Natural killer cell (primary cell): ENCODE results near the gene ATF5. TPM values are rescaled to one million over a fixed set of nuclear protein-coding genes. Genes with fewer than 3 reads are reported as not detected.

ENCODE experiments used
- ATAC-seq, 3 donors: fragments of 150-1000 bp in 2 of 3; fragments of 200-7000 bp in 1 of 3; cut with Tn5 transposase; 1 replicate in 1 of 3; 2 replicates in 2 of 3; pipeline ENCODE4 v1.10.0; 2021; ENCODE audit warnings: mild to moderate bottlenecking in 2 of 3, moderate library complexity in 2 of 3
- DNase-seq, 2 donors: peaks; one replicate each; pipeline versions ENCODE4 v3.0.0 to v3.0.0-alpha.2; 2013 to 2021; ENCODE audit warnings: mixed read lengths in 1 of 2
- H3K27ac ChIP-seq: one replicate; pipeline ENCODE4 v1.5.1; 2013; ENCODE audit warnings: mild to moderate bottlenecking, low read length
- H3K27me3 ChIP-seq: one replicate; pipeline ENCODE4 v1.6.1; 2013; ENCODE audit warnings: low read length; ENCODE audit not compliant: control insufficient read depth, insufficient read depth
- H3K36me3 ChIP-seq: one replicate; pipeline ENCODE4 v1.6.1; 2013; ENCODE audit warnings: low read length; ENCODE audit not compliant: control insufficient read depth, insufficient read depth
- H3K4me1 ChIP-seq: one replicate; pipeline ENCODE4 v1.6.1; 2013; ENCODE audit warnings: low read length; ENCODE audit not compliant: control insufficient read depth, insufficient read depth
- H3K4me3 ChIP-seq: one replicate; pipeline ENCODE4 v1.5.1; 2013; ENCODE audit warnings: low read length
- H3K9me3 ChIP-seq: one replicate; pipeline ENCODE4 v1.6.1; 2013; ENCODE audit warnings: low read length; ENCODE audit not compliant: control insufficient read depth, insufficient read depth
- H3K27ac Mint-ChIP-seq, 2 donors: one replicate each; pipeline ENCODE4 v1.8.0; 2022; ENCODE audit warnings: mild to moderate bottlenecking in 2 of 2, mixed read lengths in 2 of 2, moderate library complexity in 1 of 2
- H3K27me3 Mint-ChIP-seq, 2 donors: one replicate each; pipeline ENCODE4 v1.8.0; 2022; ENCODE audit warnings: low read depth in 2 of 2, mixed read lengths in 2 of 2
- H3K36me3 Mint-ChIP-seq: one replicate; pipeline ENCODE4 v1.8.0; 2022; ENCODE audit warnings: mixed read lengths
- H3K4me1 Mint-ChIP-seq, 2 donors: one replicate each; pipeline ENCODE4 v1.8.0; 2022; ENCODE audit warnings: mixed read lengths in 2 of 2
- H3K4me3 Mint-ChIP-seq: one replicate; pipeline ENCODE4 v1.8.0; 2022; ENCODE audit warnings: mild to moderate bottlenecking, moderate library complexity, mixed read lengths
- H3K9me3 Mint-ChIP-seq, 2 donors: one replicate each; pipeline ENCODE4 v1.8.0; 2022; ENCODE audit warnings: mixed read lengths in 2 of 2
- WGBS: methylation state at CpG from one replicate; pipeline ENCODE4 v1.1.7; 2013; ENCODE audit warnings: missing lambda C conversion rate; ENCODE audit not compliant: insufficient coverage; 5-methylcytosine and 5-hydroxymethylcytosine counted together
- intact Hi-C: fragments of 100-400 bp; cut with micrococcal nuclease; formaldehyde crosslinking; loops from one replicate; pipeline ENCODE4 v1.14.2; 2022
- total RNA-seq, 4 donors: library from RNA; stranded (reverse); fragments of 120-200 nt in 1 of 4; gene quantifications; one replicate each; pipeline versions ENCODE4 v1.2.3 to v1.2.4, GENCODE V29; 2013 to 2022
- TF ChIP-seq, protein P1 (sequence below): fragments of 200-600 bp; IDR thresholded peaks from one replicate; pipeline ENCODE4 v1.8.0; 2022; ENCODE audit warnings: antibody characterized with exemption

Gene ATF5, protein sequence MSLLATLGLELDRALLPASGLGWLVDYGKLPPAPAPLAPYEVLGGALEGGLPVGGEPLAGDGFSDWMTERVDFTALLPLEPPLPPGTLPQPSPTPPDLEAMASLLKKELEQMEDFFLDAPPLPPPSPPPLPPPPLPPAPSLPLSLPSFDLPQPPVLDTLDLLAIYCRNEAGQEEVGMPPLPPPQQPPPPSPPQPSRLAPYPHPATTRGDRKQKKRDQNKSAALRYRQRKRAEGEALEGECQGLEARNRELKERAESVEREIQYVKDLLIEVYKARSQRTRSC
- 10 to 100 TPM; 11.7 to 15.4 (median 14.2) TPM for total RNA-seq
- total RNA-seq (2013): 3.8 TPM

DNA sequence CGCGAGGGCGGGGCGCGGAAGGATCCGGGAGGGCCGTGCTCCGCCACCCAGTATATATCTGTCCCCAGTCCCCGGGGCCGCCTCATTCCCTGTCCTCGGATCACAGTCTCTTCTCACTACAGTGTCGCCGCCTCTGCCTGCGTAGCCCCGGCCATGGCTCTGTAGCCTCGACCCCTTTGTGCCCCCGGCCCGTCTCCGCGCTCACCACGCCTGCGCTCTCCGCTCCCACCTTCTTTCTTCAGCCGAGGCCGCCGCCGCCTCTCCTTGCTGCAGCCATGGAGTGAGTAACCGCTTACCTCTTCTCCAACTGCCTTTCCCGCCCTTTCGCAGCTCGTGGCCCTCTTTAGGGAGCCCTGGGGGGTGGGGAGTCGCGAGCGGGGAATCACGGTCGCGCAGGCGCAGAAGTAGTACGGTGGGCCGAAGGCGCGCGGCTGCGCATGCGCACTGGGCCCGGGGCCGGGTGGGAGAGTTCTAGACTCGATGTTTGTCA, at the start of gene ATF5, which contains the start of gene NUP62:
Gene ATF5 (plus strand): TSS at position 85 of the 490 bp plus-strand sequence. CDS start 1,646 bp downstream, outside the sequence.
Gene NUP62 (minus strand): TSS at position 384 of the 490 bp plus-strand sequence. CDS start 19,697 bp downstream, outside the sequence.
- Histone ChIP-seq H3K27me3 (no peaks in the 10 kb centered on the region), H3K36me3 (peaks cover 19% of the 10 kb centered on the region), H3K27ac (peak within 1 kb of the TSS; percentile 91), H3K4me1 (peaks cover 66% of the 10 kb centered on the region), H3K4me3 (peak within 1 kb of the TSS; percentile 97), H3K9me3 (no peaks in the 10 kb centered on the region)
- Mint-ChIP-seq H3K4me1 (peaks cover 61 to 68% of the 10 kb centered on the region in 2 donors), H3K27me3 (no peaks in the 10 kb centered on the region), H3K9me3 (peaks cover 0 to 5% of the 10 kb centered on the region in 2 donors), H3K27ac (peak within 1 kb of the TSS; percentile 97), H3K36me3 (no peaks in the 10 kb centered on the region), H3K4me3 (peak within 1 kb of the TSS; percentile 99)
- DNase-seq: peak; percentile 95 to 96
- intact Hi-C loops: loop anchor here (2.0 kb wide), 1 partner anchor 52 kb away; the partner anchor contains the start of genes AKT1S1 and TBC1D17
- WGBS: under 1% methylated on average over 48 of the region's 48 CpGs
- TF ChIP-seq, protein P1, sequence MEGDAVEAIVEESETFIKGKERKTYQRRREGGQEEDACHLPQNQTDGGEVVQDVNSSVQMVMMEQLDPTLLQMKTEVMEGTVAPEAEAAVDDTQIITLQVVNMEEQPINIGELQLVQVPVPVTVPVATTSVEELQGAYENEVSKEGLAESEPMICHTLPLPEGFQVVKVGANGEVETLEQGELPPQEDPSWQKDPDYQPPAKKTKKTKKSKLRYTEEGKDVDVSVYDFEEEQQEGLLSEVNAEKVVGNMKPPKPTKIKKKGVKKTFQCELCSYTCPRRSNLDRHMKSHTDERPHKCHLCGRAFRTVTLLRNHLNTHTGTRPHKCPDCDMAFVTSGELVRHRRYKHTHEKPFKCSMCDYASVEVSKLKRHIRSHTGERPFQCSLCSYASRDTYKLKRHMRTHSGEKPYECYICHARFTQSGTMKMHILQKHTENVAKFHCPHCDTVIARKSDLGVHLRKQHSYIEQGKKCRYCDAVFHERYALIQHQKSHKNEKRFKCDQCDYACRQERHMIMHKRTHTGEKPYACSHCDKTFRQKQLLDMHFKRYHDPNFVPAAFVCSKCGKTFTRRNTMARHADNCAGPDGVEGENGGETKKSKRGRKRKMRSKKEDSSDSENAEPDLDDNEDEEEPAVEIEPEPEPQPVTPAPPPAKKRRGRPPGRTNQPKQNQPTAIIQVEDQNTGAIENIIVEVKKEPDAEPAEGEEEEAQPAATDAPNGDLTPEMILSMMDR: no peak
- peak; percentile 51 to 68 (median 55) for ATAC-seq

DNA sequence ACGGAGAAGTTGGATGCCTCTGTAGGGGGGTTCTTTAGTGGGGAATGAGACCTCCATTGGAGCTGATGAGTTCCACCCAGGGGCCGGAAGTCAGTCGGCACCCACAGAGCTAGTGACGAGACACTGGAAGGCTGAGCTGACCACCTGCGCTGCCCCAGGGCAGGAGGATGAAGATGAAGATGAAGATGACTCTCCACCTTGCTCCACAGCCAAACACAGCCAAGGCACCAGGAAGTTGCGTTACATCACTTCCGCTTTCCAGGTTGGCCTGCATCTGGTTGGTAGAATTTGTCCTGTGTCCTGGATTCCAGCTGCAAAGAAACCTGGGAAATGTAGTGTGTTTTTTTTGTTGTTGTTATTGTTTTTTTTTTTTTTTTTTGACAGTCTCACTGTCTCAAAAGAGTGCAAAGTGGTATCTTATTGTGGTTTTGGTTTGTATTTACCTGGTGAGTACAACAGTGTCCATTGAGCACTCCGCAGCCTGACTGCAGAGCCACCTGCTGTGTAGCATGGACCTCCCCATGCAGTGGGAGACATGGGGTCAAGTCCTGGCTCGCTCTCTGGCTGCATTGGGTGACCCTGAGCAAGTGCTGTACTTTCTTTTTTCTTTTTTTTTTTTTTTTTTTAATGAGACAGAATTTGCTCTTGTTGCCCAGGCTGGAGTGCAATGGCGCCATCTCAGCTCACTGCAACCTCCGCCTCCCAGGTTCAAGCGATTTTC, 49.6 kb upstream of the ATF5 start:
- Mint-ChIP-seq H3K27me3 (no peaks in the 10 kb centered on the region), H3K36me3 (no peaks in the 10 kb centered on the region), H3K4me1 (peaks cover 22 to 26% of the 10 kb centered on the region in 2 donors), H3K9me3 (no peaks in the 10 kb centered on the region), H3K27ac (no peak overlapping the region), H3K4me3 (no peak overlapping the region)
- H3K36me3 ChIP-seq: peaks cover 47% of the 10 kb centered on the region
- H3K27me3 ChIP-seq: no peaks in the 10 kb centered on the region
- H3K4me3 ChIP-seq: no peak overlapping the region
- ATAC-seq: no peak
- peaks cover 22% of the 10 kb centered on the region for H3K4me1 ChIP-seq
- no peak for DNase-seq
- 92% methylated on average over 12 of the region's 12 CpGs for WGBS
- TF ChIP-seq, protein P1: no peak
- intact Hi-C loops: loop anchor here (5.0 kb wide), 1 partner anchor 392 kb away; the partner anchor contains the start of gene RPL13A
- no peaks in the 10 kb centered on the region for H3K9me3 ChIP-seq
- no peak overlapping the region for H3K27ac ChIP-seq

DNA sequence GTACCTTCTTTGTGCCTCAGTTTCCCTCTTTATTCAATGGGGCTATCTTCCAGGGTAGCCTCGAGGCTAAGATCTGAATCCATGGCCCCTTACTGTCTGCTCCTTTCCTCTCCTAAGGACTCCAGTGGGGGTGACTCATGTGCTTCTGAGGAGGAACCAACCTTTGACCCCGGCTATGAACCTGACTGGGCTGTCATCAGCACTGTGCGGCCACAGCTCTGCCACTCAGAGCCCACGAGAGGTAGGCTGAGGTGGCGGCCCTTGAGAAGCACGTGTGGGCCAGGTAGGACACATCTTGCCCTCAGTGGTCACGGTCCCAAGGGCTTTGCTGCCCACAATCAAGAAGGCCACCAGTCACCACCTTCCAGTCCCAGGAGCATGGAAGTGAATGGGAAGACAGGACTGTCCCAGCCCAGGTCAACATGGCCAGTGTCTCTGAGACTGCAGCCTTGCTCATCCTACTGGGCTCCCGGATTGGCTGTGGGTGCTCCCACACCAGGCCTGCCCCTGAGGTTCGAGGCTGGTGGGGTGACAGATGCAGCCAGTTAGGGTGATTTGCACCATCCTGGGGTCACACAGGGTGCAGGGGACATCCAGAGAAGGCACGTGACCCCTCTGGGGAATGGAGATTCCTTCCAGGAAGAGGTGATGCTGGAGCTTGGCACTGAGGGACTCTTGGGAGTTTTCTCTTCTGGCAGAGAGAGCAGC, 48.7 kb upstream of the ATF5 start:
- ATAC-seq: no peak
- H3K4me1 Mint-ChIP-seq: peaks cover 20 to 24% of the 10 kb centered on the region in 2 donors
- no peaks in the 10 kb centered on the region for H3K27me3 ChIP-seq
- H3K36me3 ChIP-seq: peaks cover 53% of the 10 kb centered on the region
- 94% methylated on average over 10 of the region's 10 CpGs for WGBS
- TF ChIP-seq, protein P1: no peak
- DNase-seq: no peak
- H3K36me3 Mint-ChIP-seq: no peaks in the 10 kb centered on the region
- H3K4me1 ChIP-seq: peaks cover 18% of the 10 kb centered on the region
- H3K27me3 Mint-ChIP-seq: no peaks in the 10 kb centered on the region
- no peak overlapping the region for H3K4me3 ChIP-seq
- H3K9me3 Mint-ChIP-seq: no peaks in the 10 kb centered on the region
- H3K9me3 ChIP-seq: no peaks in the 10 kb centered on the region
- H3K4me3 Mint-ChIP-seq: peak overlapping the region; percentile 21
- no peak overlapping the region for H3K27ac ChIP-seq
- intact Hi-C loops: no loop called here
- H3K27ac Mint-ChIP-seq: no peak overlapping the region
